PC-3 (cell line): ENCODE measurements around the gene MARCKS. TPM values are rescaled to one million over a fixed set of nuclear protein-coding genes. Genes with fewer than 3 reads are reported as not detected.

Experiments used
- ATAC-seq: fragments of 200-7000 bp; cut with Tn5 transposase; 2 replicates; pipeline ENCODE4 v1.9.1; 2020; ENCODE audit warnings: mild to moderate bottlenecking, moderate library complexity
- BruUV-seq: library from RNA; stranded (reverse); fragments of 400-500 nt; replicated peaks from 2 replicates; lab custom pipeline; 2021; lab: Mats Ljungman, UMichigan
- CTCF ChIA-PET: fragments of 300-600 bp; sonication (Branson Sonifier 250); formaldehyde crosslinking; loops from one replicate; lab custom pipeline; 2022; ENCODE audit warnings: antibody characterized with exemption; lab: Charles Lee
- POLR2A ChIA-PET: fragments of 300-600 bp; sonication (Branson Sonifier 250); formaldehyde crosslinking; loops from one replicate; lab custom pipeline; 2022; ENCODE audit warnings: antibody characterized with exemption; ENCODE audit not compliant: unreplicated experiment; lab: Charles Lee
- DNase-seq: peaks from one replicate; pipeline ENCODE4 v3.0.0-alpha.2; 2015
- H2AFZ ChIP-seq: fragments of 300-600 bp; sonication (generic); 2 replicates; pipeline ENCODE4 v1.6.0; 2016; ENCODE audit warnings: antibody characterized with exemption, low read length
- H3F3A ChIP-seq: fragments of 300-600 bp; sonication (generic); one replicate; pipeline ENCODE4 v1.6.0; 2017; ENCODE audit warnings: antibody characterized with exemption, low read length, control low read depth, mild to moderate bottlenecking; ENCODE audit not compliant: unreplicated experiment
- H3K27ac ChIP-seq: fragments of 300-600 bp; sonication (generic); 2 replicates; pipeline ENCODE4 v1.5.1; 2016; ENCODE audit warnings: mild to moderate bottlenecking, low read length
- H3K27me3 ChIP-seq: fragments of 300-600 bp; sonication (generic); 2 replicates; pipeline ENCODE4 v1.6.1; 2016; ENCODE audit warnings: low read length, mixed read lengths
- H3K36me3 ChIP-seq: fragments of 300-600 bp; sonication (generic); 2 replicates; pipeline ENCODE4 v1.6.1; 2016; ENCODE audit warnings: low read depth, mixed run types, low read length, mixed read lengths
- H3K4me1 ChIP-seq: fragments of 300-600 bp; sonication (generic); 2 replicates; pipeline ENCODE4 v1.5.1; 2016; ENCODE audit warnings: low read length; ENCODE audit not compliant: insufficient read depth
- H3K4me2 ChIP-seq: fragments of 300-600 bp; sonication (generic); 2 replicates; pipeline ENCODE4 v1.6.0; 2016; ENCODE audit warnings: low read length
- H3K4me3 ChIP-seq: fragments of 300-600 bp; sonication (generic); 2 replicates; pipeline ENCODE4 v1.5.1; 2016; ENCODE audit warnings: mild to moderate bottlenecking, low read length, mixed read lengths
- H3K79me2 ChIP-seq: fragments of 300-600 bp; sonication (generic); 2 replicates; pipeline ENCODE4 v1.6.1; 2017; ENCODE audit warnings: low read length, mixed read lengths
- H3K9ac ChIP-seq: fragments of 300-600 bp; sonication (generic); 2 replicates; pipeline ENCODE4 v1.6.0; 2016; ENCODE audit warnings: mild to moderate bottlenecking, low read length
- H3K9me2 ChIP-seq: fragments of 300-600 bp; sonication (generic); replicated peaks from 2 replicates; pipeline ENCODE4 v1.6.1; 2016; ENCODE audit warnings: mixed run types, low read length, mixed read lengths
- H3K9me3 ChIP-seq: fragments of 300-600 bp; sonication (generic); 2 replicates; pipeline ENCODE4 v1.6.1; 2016; ENCODE audit warnings: low read length, mixed read lengths
- H4K20me1 ChIP-seq: fragments of 300-600 bp; sonication (generic); 2 replicates; pipeline ENCODE4 v1.6.1; 2016; ENCODE audit warnings: low read length, mixed read lengths
- CTCF ChIP-seq: fragments of 300-600 bp; sonication (generic); conservative IDR thresholded peaks from 2 replicates; pipeline ENCODE4 v1.5.1; 2017; ENCODE audit warnings: antibody characterized with exemption, low read depth, mild to moderate bottlenecking, low read length
- EZH2 ChIP-seq: fragments of 300-600 bp; sonication (generic); IDR thresholded peaks from one replicate; pipeline ENCODE4 v1.6.1; 2017; ENCODE audit warnings: antibody characterized with exemption, mild to moderate bottlenecking, low read length; ENCODE audit not compliant: unreplicated experiment
- EZH2phosphoT487 ChIP-seq: fragments of 300-600 bp; sonication (generic); IDR thresholded peaks from 2 replicates; pipeline ENCODE4 v1.6.1; 2018; ENCODE audit warnings: mild to moderate bottlenecking, antibody characterized with exemption, low read length, borderline replicate concordance
- intact Hi-C: fragments of 100-400 bp; cut with micrococcal nuclease; formaldehyde crosslinking; loops from 2 replicates; pipeline ENCODE4 v1.9.0; 2023
- total RNA-seq: library from RNA; depleted of rRNA; stranded (reverse); fragments of >200 nt; gene quantifications from 2 replicates; pipeline ENCODE4 v1.2.3, GENCODE V29; 2014

The MARCKS gene
- total RNA-seq, 1 experiment from 2014 or later = 51.5 TPM

GRCh38 chr6:113859349-113860180, 2.4 kb downstream of the MARCKS start:
- CTCF ChIA-PET = interaction anchor here (0.5 to 1.2 kb wide), 5 partner anchors 20 to 1679 kb away, joined by 3 to 8 read pairs (median 4); no protein-coding TSS in a partner anchor
- POLR2A ChIA-PET = interaction anchor here (0.7 kb wide), 1 partner anchor 498 kb away, joined by 4 read pairs; no protein-coding TSS in a partner anchor
- Histone ChIP-seq H3K27ac (peak overlapping the region; percentile 81), H4K20me1 (peaks cover 12% of the 10 kb centered on the region; the same call in 1 of the 2 replicates), H2AFZ (peak overlapping the region; percentile 81), H3K4me1 (peaks cover 9% of the 10 kb centered on the region; the same call in 1 of the 2 replicates), H3K9ac (peak overlapping the region; percentile 100), H3K27me3 (no peaks in the 10 kb centered on the region), H3K9me2 (no peaks in the 10 kb centered on the region), H3F3A (no peaks in the 10 kb centered on the region), H3K4me2 (peak overlapping the region; percentile 94), H3K79me2 (peaks cover 59% of the 10 kb centered on the region), H3K9me3 (no peaks in the 10 kb centered on the region), H3K4me3 (peak overlapping the region; percentile 100), H3K36me3 (no peaks in the 10 kb centered on the region)
- intact Hi-C loops = loop anchor here (2.0 to 10.0 kb wide), 9 partner anchors 295 to 982 kb away; no protein-coding TSS in a partner anchor
- BruUV-seq = no TSS peak
- TF ChIP-seq EZH2 (no peak), CTCF (no peak), EZH2phosphoT487 (no peak)
- DNase-seq (peak; percentile 32), ATAC-seq (no peak)

GRCh38 chr6:113860181-113860955, 3.2 kb downstream of the MARCKS start:
- H3K36me3 ChIP-seq = no peaks in the 10 kb centered on the region
- BruUV-seq = no TSS peak
- peak overlapping the region; percentile 100 for H3K9ac ChIP-seq
- H3K9me2 ChIP-seq = no peaks in the 10 kb centered on the region
- peak overlapping the region; percentile 81; the same call in 1 of the 2 replicates for H3K27ac ChIP-seq
- no peak overlapping the region for H2AFZ ChIP-seq
- POLR2A ChIA-PET = no interaction called here
- peak overlapping the region; percentile 94 for H3K4me2 ChIP-seq
- H3F3A ChIP-seq = no peaks in the 10 kb centered on the region
- peaks cover 59% of the 10 kb centered on the region for H3K79me2 ChIP-seq
- peak overlapping the region; percentile 100 for H3K4me3 ChIP-seq
- intact Hi-C loops = no loop called here
- no peaks in the 10 kb centered on the region for H3K27me3 ChIP-seq
- CTCF ChIA-PET = interaction anchor here (0.6 kb wide), 1 partner anchor 794 kb away, joined by 8 read pairs; no protein-coding TSS in a partner anchor
- TF ChIP-seq EZH2 (no peak), CTCF (no peak), EZH2phosphoT487 (no peak)
- no peak for ATAC-seq
- H3K4me1 ChIP-seq = peaks cover 9% of the 10 kb centered on the region; the same call in 1 of the 2 replicates
- H3K9me3 ChIP-seq = no peaks in the 10 kb centered on the region
- peaks cover 12% of the 10 kb centered on the region; the same call in 1 of the 2 replicates for H4K20me1 ChIP-seq
- DNase-seq = peak; percentile 22
